Liver (tissue), 9 donors: ENCODE data around the gene FYB1. TPM values are rescaled to one million over a fixed set of nuclear protein-coding genes. Genes with fewer than 3 reads are reported as not detected.

Experiments
- DNase-seq: peaks from one replicate; pipeline ENCODE4 v3.0.0-alpha.2; 2017; ENCODE audit warnings: low spot score
- H3K27ac ChIP-seq, 2 donors: one replicate each; pipeline ENCODE4 v1.7.0; 2013; ENCODE audit warnings: inconsistent platforms in 2 of 2, low read length in 2 of 2, control low read depth in 1 of 2, low read depth in 1 of 2, mild to moderate bottlenecking in 1 of 2
- H3K27me3 ChIP-seq, 4 donors: one replicate each; pipeline versions ENCODE4 v1.6.1 to v1.7.0; 2013; ENCODE audit warnings: low read length in 3 of 4, inconsistent platforms in 1 of 4, mild to moderate bottlenecking in 1 of 4, moderate library complexity in 1 of 4; ENCODE audit not compliant: control insufficient read depth in 4 of 4, insufficient read depth in 4 of 4
- H3K36me3 ChIP-seq, 4 donors: one replicate each; pipeline versions ENCODE4 v1.6.1 to v1.7.0; 2013; ENCODE audit warnings: low read length in 3 of 4, mild to moderate bottlenecking in 3 of 4, low read depth in 1 of 4, moderate library complexity in 1 of 4; ENCODE audit not compliant: control insufficient read depth in 4 of 4, insufficient read depth in 3 of 4
- H3K4me1 ChIP-seq, 4 donors: one replicate each; pipeline versions ENCODE4 v1.6.1 to v1.7.0; 2013; ENCODE audit warnings: low read length in 3 of 4, mild to moderate bottlenecking in 3 of 4, moderate library complexity in 1 of 4; ENCODE audit not compliant: control insufficient read depth in 4 of 4, insufficient read depth in 4 of 4
- H3K4me3 ChIP-seq, 3 donors: one replicate each; pipeline versions ENCODE4 v1.6.1 to v1.7.0; 2013; ENCODE audit warnings: low read length in 3 of 3, control low read depth in 1 of 3, low read depth in 1 of 3, mild to moderate bottlenecking in 1 of 3
- H3K9ac ChIP-seq, 2 donors: one replicate each; pipeline ENCODE4 v1.7.0; 2013; ENCODE audit warnings: low read length in 2 of 2, mild to moderate bottlenecking in 2 of 2, moderate library complexity in 2 of 2, control low read depth in 1 of 2, low read depth in 1 of 2
- H3K9me3 ChIP-seq, 4 donors: one replicate each; pipeline versions ENCODE4 v1.6.1 to v1.7.0; 2013; ENCODE audit warnings: low read length in 3 of 4; ENCODE audit not compliant: control insufficient read depth in 4 of 4
- ATF3 ChIP-seq: IDR thresholded peaks from 2 replicates; pipeline ENCODE4 v1.6.1; 2016; ENCODE audit warnings: antibody characterized with exemption
- CTCF ChIP-seq: fragments of 150-350 bp; IDR thresholded peaks from 2 replicates; pipeline ENCODE4 v1.5.1; 2017; ENCODE audit warnings: improper control_type of control experiment, low read depth, low read length; ENCODE audit not compliant: missing input control
- EGR1 ChIP-seq, 2 donors: IDR thresholded peaks; 2 replicates each; pipeline ENCODE4 v1.6.1; 2016 to 2018; ENCODE audit warnings: antibody characterized with exemption in 2 of 2, low read depth in 2 of 2
- FOXA1 ChIP-seq: IDR thresholded peaks from 2 replicates; pipeline ENCODE4 v1.6.1; 2016; ENCODE audit warnings: antibody characterized with exemption
- HNF4A ChIP-seq, 2 donors: conservative IDR thresholded peaks; 2 replicates each; pipeline ENCODE4 v1.6.1; 2016; ENCODE audit warnings: antibody characterized with exemption in 2 of 2, mild to moderate bottlenecking in 2 of 2
- JUND ChIP-seq, 2 donors: IDR thresholded peaks; 2 replicates each; pipeline ENCODE4 v1.6.1; 2016; ENCODE audit warnings: antibody characterized with exemption in 2 of 2
- MAX ChIP-seq: IDR thresholded peaks from 2 replicates; pipeline ENCODE4 v1.6.1; 2016; ENCODE audit warnings: antibody characterized with exemption
- RAD21 ChIP-seq, 2 donors: IDR thresholded peaks; 2 replicates each; pipeline ENCODE4 v1.6.1; 2016; ENCODE audit warnings: antibody characterized with exemption in 2 of 2, mild to moderate bottlenecking in 2 of 2
- REST ChIP-seq: IDR thresholded peaks from 2 replicates; pipeline ENCODE4 v1.6.1; 2016; ENCODE audit warnings: antibody characterized with exemption, mild to moderate bottlenecking
- RXRA ChIP-seq, 2 donors: IDR thresholded peaks; 2 replicates each; pipeline ENCODE4 v1.6.1; 2017 to 2018; ENCODE audit warnings: antibody characterized with exemption in 2 of 2, mild to moderate bottlenecking in 1 of 2
- SP1 ChIP-seq: IDR thresholded peaks from 2 replicates; pipeline ENCODE4 v1.6.1; 2018; ENCODE audit warnings: antibody characterized with exemption, mild to moderate bottlenecking
- YY1 ChIP-seq: IDR thresholded peaks from 2 replicates; pipeline ENCODE4 v1.6.1; 2016; ENCODE audit warnings: antibody characterized with exemption, mild to moderate bottlenecking
- ZBTB33 ChIP-seq: IDR thresholded peaks from 2 replicates; pipeline ENCODE4 v1.6.1; 2016; ENCODE audit warnings: antibody characterized with exemption
- WGBS: extraction: QIAGEN DNeasy Blood & Tissue Kit; methylation state at CpG from one replicate; pipeline ENCODE4 v1.1.7; 2013; 5-methylcytosine and 5-hydroxymethylcytosine counted together
- polyA plus RNA-seq, 2 donors: library from polyadenylated mRNA; stranded (reverse) in 1 of 2; unstranded in 1 of 2; fragments of 200-250 nt in 1 of 2; fragments of >200 nt in 1 of 2; fragmentation: Nextera tagmentation in 1 of 2; extraction: Ambion mirVana in 1 of 2; gene quantifications; one replicate each; pipeline versions ENCODE4 v1.2.1 to v1.2.3, GENCODE V29; 2013 to 2015
- total RNA-seq, 2 donors: library from RNA; depleted of rRNA; stranded (reverse); fragments of >200 nt; gene quantifications; one replicate each; pipeline ENCODE4 v1.2.3, GENCODE V29; 2014
- donor health status: healthy.
- donor health status: healthy.
- donor health status: healthy.
- donor health status: healthy.
- donor health status: healthy.

FYB1 gene
- total and polyA plus RNA-seq, 4 donors: 2.3 to 14.6 (median 6.9) TPM

GRCh38 chr5:39079147-39079546 is 140.2 kb downstream of the FYB1 start:
- H3K9me3 ChIP-seq: no peaks in the 10 kb centered on the region
- 78% methylated on average over 2 of the region's 2 CpGs for WGBS
- TF ChIP-seq ATF3: no peak
- TF ChIP-seq MAX: no peak
- TF ChIP-seq YY1: no peak
- no peak for TF ChIP-seq REST
- TF ChIP-seq SP1: no peak
- no peak for TF ChIP-seq EGR1 (IDR thresholded peaks at IDR 0.05; ENCODE audit: low read depth in 2 of 2)
- TF ChIP-seq CTCF: no peak
- no peak for TF ChIP-seq JUND (IDR thresholded peaks at IDR 0.05)
- no peak for TF ChIP-seq HNF4A (conservative IDR thresholded peaks at IDR 0.05)
- no peak for TF ChIP-seq FOXA1
- TF ChIP-seq ZBTB33: no peak
- TF ChIP-seq RAD21 (IDR thresholded peaks at IDR 0.05): no peak
- no peak for TF ChIP-seq RXRA (IDR thresholded peaks at IDR 0.05)

More at GRCh38 chr5:39079147-39079546, 140.2 kb downstream of the FYB1 start:
- no peak overlapping the region for H3K4me3 ChIP-seq
- no peak overlapping the region for H3K27ac ChIP-seq
- no peak overlapping the region for H3K9ac ChIP-seq
- peaks cover 0 to 5% (median 1%) of the 10 kb centered on the region in 4 donors for H3K4me1 ChIP-seq
- DNase-seq: no peak
- H3K36me3 ChIP-seq: no peaks in the 10 kb centered on the region
- H3K27me3 ChIP-seq: no peaks in the 10 kb centered on the region
